NT2/D1 (cell line): ENCODE data around the gene CYP27B1.

Experiments used
- SUZ12 ChIP-seq: IDR thresholded peaks from 2 replicates; pipeline ENCODE4 v1.6.1; 2011; ENCODE audit not compliant: insufficient read length, insufficient read depth; ENCODE audit errors: extremely low read depth
- ZNF274 ChIP-seq: IDR thresholded peaks from 2 replicates; pipeline ENCODE4 v1.6.1; 2011; ENCODE audit warnings: mild to moderate bottlenecking, low read depth, low read length

DNA sequence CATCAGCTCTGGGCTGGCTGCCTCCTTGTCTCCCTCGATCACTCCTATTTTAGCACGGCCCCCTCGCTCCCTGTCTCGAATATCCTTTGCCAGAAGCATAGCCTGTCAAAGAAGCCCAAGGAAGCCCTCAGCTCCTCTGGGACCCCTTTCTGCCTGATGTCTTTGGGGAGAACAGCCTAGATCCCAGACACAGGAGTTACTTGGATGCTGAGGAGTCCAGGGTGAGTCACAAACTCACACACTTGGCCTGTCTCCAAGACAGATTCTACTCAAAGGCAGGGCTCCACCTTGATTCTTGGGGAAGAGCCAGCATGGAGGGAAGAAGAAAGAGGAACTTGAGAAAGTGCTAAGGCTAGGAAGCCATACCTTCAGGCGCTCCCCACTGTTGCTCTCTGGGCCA, 43.6 kb upstream of the CYP27B1 start:
- TF ChIP-seq SUZ12 (no peak), ZNF274 (no peak)
